VCaP (cell line): ENCODE results near the gene ZNF132.

Experiments
- H3K27ac ChIP-seq: fragments of 450-650 bp; 2 replicates; pipeline ENCODE4 v1.5.1; 2017
- TF ChIP-seq, protein P1 (sequence below): fragments of 450-650 bp; conservative IDR thresholded peaks from 2 replicates; pipeline ENCODE4 v1.5.1; 2017; ENCODE audit warnings: mild to moderate bottlenecking, moderate library complexity

The ZNF132 gene

DNA sequence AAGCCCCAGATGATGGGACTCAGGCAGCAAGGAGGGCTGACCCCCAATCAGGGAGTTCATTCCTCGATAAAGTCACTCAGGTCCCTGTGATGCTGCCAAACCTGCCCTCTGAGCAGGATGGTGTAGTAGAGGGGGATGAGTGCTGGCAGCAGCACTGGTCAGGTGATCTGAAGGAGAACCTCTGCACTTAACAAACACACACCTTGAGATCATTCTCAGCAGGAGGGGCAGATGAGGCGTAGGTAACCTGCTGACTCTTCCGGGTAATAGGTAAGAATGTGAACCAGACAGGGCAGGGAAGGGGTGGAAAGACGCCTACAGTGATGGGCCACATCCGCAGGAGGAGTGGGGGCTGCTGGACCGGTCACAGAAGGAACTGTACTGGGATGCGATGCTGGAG, 39.4 kb upstream of the ZNF132 start:
- TF ChIP-seq, protein P1, sequence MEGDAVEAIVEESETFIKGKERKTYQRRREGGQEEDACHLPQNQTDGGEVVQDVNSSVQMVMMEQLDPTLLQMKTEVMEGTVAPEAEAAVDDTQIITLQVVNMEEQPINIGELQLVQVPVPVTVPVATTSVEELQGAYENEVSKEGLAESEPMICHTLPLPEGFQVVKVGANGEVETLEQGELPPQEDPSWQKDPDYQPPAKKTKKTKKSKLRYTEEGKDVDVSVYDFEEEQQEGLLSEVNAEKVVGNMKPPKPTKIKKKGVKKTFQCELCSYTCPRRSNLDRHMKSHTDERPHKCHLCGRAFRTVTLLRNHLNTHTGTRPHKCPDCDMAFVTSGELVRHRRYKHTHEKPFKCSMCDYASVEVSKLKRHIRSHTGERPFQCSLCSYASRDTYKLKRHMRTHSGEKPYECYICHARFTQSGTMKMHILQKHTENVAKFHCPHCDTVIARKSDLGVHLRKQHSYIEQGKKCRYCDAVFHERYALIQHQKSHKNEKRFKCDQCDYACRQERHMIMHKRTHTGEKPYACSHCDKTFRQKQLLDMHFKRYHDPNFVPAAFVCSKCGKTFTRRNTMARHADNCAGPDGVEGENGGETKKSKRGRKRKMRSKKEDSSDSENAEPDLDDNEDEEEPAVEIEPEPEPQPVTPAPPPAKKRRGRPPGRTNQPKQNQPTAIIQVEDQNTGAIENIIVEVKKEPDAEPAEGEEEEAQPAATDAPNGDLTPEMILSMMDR, result no peak
- H3K27ac ChIP-seq, result no peak overlapping the region

GRCh38 chr19:58477871-58478270, 37.9 kb upstream of the ZNF132 start:
- TF ChIP-seq, protein P1, result no peak
- peak overlapping the region; percentile 89; the same call in 1 of the 2 replicates for H3K27ac ChIP-seq

GRCh38 chr19:58477130-58477529, 37.2 kb upstream of the ZNF132 start:
- peak overlapping the region; percentile 89 for H3K27ac ChIP-seq
- TF ChIP-seq, protein P1, result no peak

DNA sequence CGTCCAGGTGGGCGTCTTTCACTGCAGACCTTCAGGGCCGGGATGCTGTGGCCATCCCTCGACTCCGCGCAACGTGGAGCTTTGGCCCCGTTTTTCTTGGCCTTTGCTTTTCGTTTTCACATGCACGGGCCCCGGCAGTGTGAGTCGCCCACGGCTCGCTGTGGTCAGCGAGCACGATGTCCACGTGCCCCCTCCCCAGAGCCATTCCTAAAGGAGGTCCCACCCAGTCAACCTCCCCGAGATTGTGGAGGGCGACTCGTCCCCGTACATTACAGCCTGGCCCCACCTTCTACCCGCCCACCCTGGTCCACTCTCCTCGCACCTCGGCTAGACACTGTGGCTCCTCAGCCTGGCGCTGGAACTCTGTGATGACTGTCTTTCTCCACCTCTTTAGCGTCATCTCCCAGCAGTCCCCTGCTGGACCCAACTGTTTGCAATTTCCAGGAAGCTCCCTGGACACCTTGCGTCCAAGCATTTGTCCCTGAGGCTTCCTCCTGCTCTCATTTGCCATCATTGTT, 36.6 kb upstream of the ZNF132 start:
- peak overlapping the region; percentile 89 for H3K27ac ChIP-seq
- TF ChIP-seq, protein P1, result no peak

- H3K27ac ChIP-seq, result peak within 1 kb of the TSS; percentile 89
- TF ChIP-seq, protein P1, result no peak
Observed at GRCh38 chr19:58475714-58476497, 36.0 kb upstream of the ZNF132 start, which contains the start of gene ZNF446. TSS of gene ZNF446 (plus strand) at chr19:58476352. CDS start at chr19:58477219, 867 bp downstream.

GRCh38 chr19:58474997-58475713, 35.2 kb upstream of the ZNF132 start:
- H3K27ac ChIP-seq, result peak overlapping the region; percentile 89
- TF ChIP-seq, protein P1, result no peak

- H3K27ac ChIP-seq, result peak overlapping the region; percentile 89
- TF ChIP-seq, protein P1, result no peak
Observed at GRCh38 chr19:58474291-58474996, 34.5 kb upstream of the ZNF132 start.
